HG02973 (cell line): Measurements from ENCODE around the gene TSSK6.

Experiments used
- ATAC-seq: cut with Tn5 transposase; IDR thresholded peaks from one replicate; pipeline ENCODE4 v1.9.1; 2021; ENCODE audit warnings: moderate library complexity; ENCODE audit not compliant: unreplicated experiment

Gene TSSK6

DNA sequence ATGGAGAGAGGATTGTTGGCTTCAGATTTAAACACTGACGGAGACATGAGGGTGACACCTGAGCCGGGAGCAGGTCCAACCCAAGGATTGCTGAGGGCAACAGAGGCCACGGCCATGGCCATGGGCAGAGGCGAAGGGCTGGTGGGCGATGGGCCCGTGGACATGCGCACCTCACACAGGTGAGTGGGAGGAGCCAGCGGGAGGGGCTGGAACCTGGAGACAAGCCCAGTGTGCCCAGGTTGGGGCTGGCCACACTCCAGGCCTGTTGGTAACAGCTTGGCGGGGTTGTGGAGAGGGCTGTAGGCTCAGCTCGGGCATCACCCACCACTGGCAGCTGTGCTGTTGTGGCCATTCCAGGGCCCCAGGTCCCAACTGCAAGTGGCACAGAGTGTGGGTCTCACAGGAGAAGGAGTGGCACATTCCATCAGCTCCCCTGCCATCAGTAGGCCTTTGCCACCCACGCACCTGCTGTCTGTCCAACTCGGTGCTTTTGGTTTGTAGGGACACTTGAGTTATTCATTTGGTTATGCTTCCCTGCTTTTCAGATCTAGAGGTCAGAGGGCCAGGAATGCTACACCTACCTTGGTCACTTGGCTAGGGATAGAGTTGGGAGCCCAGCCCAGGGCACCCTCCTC lies 49.8 kb downstream of the TSSK6 start:
- no peak for ATAC-seq

DNA sequence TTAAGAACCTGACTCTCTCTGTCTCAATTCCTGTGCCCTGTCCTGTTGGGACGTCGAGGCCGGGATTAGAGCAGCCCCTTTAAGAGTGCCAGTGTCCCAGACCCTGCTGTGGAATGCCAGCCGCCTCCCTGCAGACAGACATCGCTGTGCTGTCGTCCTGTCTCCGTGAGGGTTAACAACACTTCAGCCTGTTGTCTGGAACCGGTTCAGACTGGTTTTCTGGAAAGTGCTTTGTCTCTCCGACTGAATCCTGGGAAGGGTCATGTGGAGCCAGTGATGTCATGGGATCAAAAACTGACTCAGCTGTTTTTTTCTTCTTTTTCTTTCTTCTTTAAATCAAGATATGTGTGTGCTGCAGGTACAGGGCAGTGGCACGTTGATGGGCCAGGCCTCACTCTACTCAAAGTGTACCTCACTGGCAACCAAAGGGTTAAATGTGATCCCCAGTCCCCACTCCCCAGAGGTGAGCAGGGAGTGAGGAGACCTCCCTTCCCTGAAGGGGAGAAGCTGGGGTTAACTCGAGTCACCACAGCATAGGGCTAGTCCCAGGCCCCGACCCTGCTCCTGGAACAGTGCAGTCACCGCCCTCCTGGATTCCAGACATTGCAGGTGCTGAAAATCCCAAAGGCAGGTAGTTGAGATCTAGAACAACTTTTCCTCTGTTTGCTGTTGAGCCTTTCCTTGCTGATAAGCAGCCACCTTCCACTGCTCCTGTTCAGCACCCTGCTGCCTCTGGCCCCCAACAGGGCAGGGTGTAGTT lies 50.8 kb downstream of the TSSK6 start:
- ATAC-seq = no peak
